RWPE2 (cell line): ENCODE results near the gene CLPSL1.
A peak's percentile ranks its signal among the peaks of the same experiment; 100 is the strongest.

Source experiments
- ATAC-seq: fragments of 200-7000 bp; cut with Tn5 transposase; 3 replicates; pipeline ENCODE4 v1.9.1; 2021; ENCODE audit warnings: low read depth
- DNase-seq: peaks from one replicate; pipeline ENCODE4 v3.0.0-alpha.2; 2020; ENCODE audit warnings: low spot score
- H3K27ac ChIP-seq: fragments of 450-650 bp; 2 replicates; pipeline ENCODE4 v1.5.1; 2017; ENCODE audit warnings: mild to moderate bottlenecking; ENCODE audit not compliant: poor library complexity, severe bottlenecking
- H3K27me3 ChIP-seq: fragments of 250-450 bp; sonication (Bioruptor Pico); 2 replicates; pipeline ENCODE4 v1.5.1; 2021; ENCODE audit warnings: mild to moderate bottlenecking, moderate library complexity; ENCODE audit not compliant: insufficient read depth, poor library complexity, severe bottlenecking
- H3K36me3 ChIP-seq: fragments of 250-450 bp; sonication (Bioruptor Pico); 2 replicates; pipeline ENCODE4 v1.5.1; 2020; ENCODE audit warnings: low read depth, mild to moderate bottlenecking, moderate library complexity
- H3K4me1 ChIP-seq: fragments of 250-450 bp; sonication (Bioruptor Pico); 2 replicates; pipeline ENCODE4 v1.5.1; 2021; ENCODE audit warnings: mild to moderate bottlenecking, moderate library complexity; ENCODE audit not compliant: insufficient read depth, poor library complexity, severe bottlenecking
- H3K4me3 ChIP-seq: fragments of 250-450 bp; sonication (Bioruptor Pico); 2 replicates; pipeline ENCODE4 v1.5.1; 2021; ENCODE audit warnings: mild to moderate bottlenecking, moderate library complexity; ENCODE audit not compliant: severe bottlenecking
- H3K9me3 ChIP-seq: fragments of 250-450 bp; sonication (Bioruptor Pico); 2 replicates; pipeline ENCODE4 v1.5.1; 2021; ENCODE audit warnings: mild to moderate bottlenecking, moderate library complexity; ENCODE audit not compliant: severe bottlenecking
- TF ChIP-seq, protein P1 (sequence below): fragments of 450-650 bp; IDR thresholded peaks from one replicate; pipeline ENCODE4 v1.5.1; 2017; ENCODE audit warnings: mild to moderate bottlenecking, moderate library complexity; ENCODE audit not compliant: poor library complexity, severe bottlenecking

Gene CLPSL1

DNA sequence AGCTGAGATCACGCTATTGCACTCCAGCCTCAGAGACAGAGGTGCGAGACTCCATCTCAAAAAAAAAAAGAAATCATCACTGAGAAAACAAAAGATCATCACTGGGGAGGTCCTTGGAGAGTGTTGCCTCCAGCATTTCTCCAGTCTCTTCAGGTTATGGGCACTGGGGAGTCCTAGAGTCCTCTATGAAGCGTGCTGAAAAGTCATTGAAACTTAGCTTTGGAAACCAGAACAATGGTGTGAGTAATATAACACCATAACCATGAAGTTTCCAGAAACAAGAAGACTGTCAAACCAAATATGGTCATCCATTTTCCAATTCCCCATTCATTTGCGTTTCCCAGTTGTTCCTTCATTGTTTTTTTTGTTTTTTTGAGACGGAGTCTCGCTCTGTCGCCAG, 30.3 kb upstream of the CLPSL1 start:
- Histone ChIP-seq H3K27ac (no peak overlapping the region), H3K4me3 (no peak overlapping the region), H3K9me3 (peaks cover 5% of the 10 kb centered on the region), H3K36me3 (no peaks in the 10 kb centered on the region), H3K4me1 (no peaks in the 10 kb centered on the region), H3K27me3 (no peaks in the 10 kb centered on the region)
- TF ChIP-seq, protein P1, sequence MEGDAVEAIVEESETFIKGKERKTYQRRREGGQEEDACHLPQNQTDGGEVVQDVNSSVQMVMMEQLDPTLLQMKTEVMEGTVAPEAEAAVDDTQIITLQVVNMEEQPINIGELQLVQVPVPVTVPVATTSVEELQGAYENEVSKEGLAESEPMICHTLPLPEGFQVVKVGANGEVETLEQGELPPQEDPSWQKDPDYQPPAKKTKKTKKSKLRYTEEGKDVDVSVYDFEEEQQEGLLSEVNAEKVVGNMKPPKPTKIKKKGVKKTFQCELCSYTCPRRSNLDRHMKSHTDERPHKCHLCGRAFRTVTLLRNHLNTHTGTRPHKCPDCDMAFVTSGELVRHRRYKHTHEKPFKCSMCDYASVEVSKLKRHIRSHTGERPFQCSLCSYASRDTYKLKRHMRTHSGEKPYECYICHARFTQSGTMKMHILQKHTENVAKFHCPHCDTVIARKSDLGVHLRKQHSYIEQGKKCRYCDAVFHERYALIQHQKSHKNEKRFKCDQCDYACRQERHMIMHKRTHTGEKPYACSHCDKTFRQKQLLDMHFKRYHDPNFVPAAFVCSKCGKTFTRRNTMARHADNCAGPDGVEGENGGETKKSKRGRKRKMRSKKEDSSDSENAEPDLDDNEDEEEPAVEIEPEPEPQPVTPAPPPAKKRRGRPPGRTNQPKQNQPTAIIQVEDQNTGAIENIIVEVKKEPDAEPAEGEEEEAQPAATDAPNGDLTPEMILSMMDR, result no peak
- DNase-seq, result no peak
- ATAC-seq, result no peak

DNA sequence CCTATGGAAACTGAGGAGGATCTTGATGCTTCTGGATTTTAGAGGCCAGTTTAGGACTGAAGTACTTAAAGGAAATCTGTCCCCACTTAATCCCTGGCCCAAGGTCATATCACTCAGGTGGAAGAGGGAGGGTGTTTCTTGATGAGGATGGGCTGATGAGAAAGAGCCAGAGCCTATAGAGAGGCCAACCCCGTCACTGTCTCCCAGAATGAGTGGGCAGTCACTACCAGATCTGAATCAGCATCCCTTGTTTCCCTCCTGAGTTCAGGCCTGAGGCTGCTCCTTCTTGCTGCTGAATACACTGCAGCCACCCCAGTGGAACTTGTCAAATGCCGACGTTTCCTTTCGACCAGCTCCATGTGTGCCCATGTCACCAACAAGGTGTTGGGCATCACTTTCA, 29.2 kb upstream of the CLPSL1 start:
- ATAC-seq, result no peak
- TF ChIP-seq, protein P1, result no peak
- H3K36me3 ChIP-seq, result no peaks in the 10 kb centered on the region

DNA sequence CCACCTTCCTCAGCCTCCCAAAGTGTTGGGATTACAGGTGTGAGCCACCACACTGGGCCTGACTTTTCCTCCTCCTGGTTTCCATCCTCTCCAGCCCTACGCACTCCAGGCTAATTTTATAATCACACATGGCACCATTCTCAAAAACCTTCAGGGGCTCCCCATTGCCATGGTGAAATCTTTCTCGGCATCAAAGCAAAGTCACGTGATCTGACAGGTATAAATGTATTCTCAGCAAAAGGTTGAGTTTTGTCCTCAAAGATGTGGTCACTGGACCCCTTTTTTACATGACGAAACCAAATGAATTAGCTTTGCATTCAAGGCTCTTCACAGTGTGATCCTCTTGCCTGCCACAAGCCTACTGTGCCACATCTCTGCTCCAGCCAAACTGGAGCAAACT, 28.5 kb upstream of the CLPSL1 start:
- Histone ChIP-seq H3K27me3 (no peaks in the 10 kb centered on the region), H3K9me3 (peaks cover 5% of the 10 kb centered on the region)

More for the DNA sequence above, 29.2 kb upstream of the CLPSL1 start:
- no peak overlapping the region for H3K27ac ChIP-seq
- H3K9me3 ChIP-seq, result peaks cover 5% of the 10 kb centered on the region
- DNase-seq, result no peak
- no peak overlapping the region for H3K4me3 ChIP-seq
- no peaks in the 10 kb centered on the region for H3K27me3 ChIP-seq
- no peaks in the 10 kb centered on the region for H3K4me1 ChIP-seq

DNA sequence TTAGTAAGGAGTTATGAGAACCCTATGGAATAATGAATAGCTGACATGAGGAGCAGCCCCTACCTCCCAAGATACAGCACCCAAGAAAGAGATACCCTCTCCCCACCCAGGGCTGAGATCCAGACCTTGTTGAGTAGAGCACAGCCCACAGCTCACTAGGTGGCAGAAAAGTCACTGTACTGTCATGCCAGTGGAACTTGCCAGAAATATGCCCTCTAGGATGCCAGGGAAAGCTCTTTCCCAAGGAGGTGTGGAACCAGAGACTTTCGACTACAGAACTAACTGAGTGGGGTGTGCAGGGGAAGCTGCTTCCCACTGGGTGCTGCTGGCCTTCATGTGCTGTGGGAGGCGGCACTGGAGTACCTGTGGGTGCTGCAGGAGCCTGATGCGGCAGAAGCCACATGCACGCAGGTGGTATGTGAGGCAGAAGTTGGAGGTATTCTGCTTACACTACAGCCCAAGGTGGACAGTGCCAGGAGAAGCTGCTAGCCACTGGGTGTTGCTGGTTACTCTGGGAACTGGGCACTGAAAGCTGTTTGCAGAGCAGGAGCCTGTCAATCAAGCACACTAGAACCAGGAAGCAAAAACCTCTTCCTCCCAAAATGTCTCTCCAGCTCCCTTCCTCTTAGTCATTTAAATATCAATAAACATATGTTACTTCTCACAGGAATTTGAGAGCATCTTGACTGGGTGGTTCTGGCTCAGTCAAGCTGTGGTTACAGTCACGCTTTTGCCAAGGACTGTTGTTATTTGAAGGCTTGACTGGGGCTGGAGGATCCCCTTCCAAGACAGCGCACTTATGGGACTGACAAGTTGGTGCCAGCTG, 26.2 kb upstream of the CLPSL1 start:
- TF ChIP-seq, protein P1, result peak; percentile 30
- DNase-seq, result no peak
- no peak overlapping the region for H3K27ac ChIP-seq
- no peaks in the 10 kb centered on the region for H3K27me3 ChIP-seq
- no peak overlapping the region for H3K4me3 ChIP-seq
- H3K4me1 ChIP-seq, result no peaks in the 10 kb centered on the region
- H3K9me3 ChIP-seq, result no peaks in the 10 kb centered on the region
- no peaks in the 10 kb centered on the region for H3K36me3 ChIP-seq
- ATAC-seq, result peak; percentile 60

More for the DNA sequence above, 28.5 kb upstream of the CLPSL1 start:
- ATAC-seq (no peak), DNase-seq (no peak)
- no peaks in the 10 kb centered on the region for H3K36me3 ChIP-seq
- no peak overlapping the region for H3K27ac ChIP-seq
- TF ChIP-seq, protein P1, result no peak
- no peak overlapping the region for H3K4me3 ChIP-seq
- H3K4me1 ChIP-seq, result no peaks in the 10 kb centered on the region
